Tibial artery (tissue), 4 donors: ENCODE measurements around the gene ARNT2.

Experiments used
- DNase-seq, 2 donors: peaks; one replicate each; pipeline ENCODE4 v3.0.0-alpha.2; 2019
- H3K27ac ChIP-seq, 2 donors: fragments of 200-600 bp; sonication (generic) in 1 of 2; 1 replicate in 1 of 2; 2 replicates in 1 of 2; pipeline ENCODE4 v1.5.1; 2018 to 2019; ENCODE audit warnings: mild to moderate bottlenecking in 1 of 2
- H3K27me3 ChIP-seq, 2 donors: fragments of 200-600 bp; sonication (generic) in 1 of 2; one replicate each; pipeline versions ENCODE4 v1.5.1 to v1.6.0; 2016 to 2019
- H3K36me3 ChIP-seq, 3 donors: fragments of 200-600 bp; sonication (generic) in 2 of 3; one replicate each; pipeline ENCODE4 v1.5.1; 2016 to 2019; ENCODE audit warnings: mild to moderate bottlenecking in 2 of 3
- H3K4me1 ChIP-seq, 4 donors: fragments of 200-600 bp; sonication (generic) in 2 of 4; 1 replicate in 3 of 4; 2 replicates in 1 of 4; pipeline ENCODE4 v1.5.1; 2016 to 2019
- H3K4me3 ChIP-seq, 2 donors: fragments of 200-600 bp; sonication (generic) in 1 of 2; 1 replicate in 1 of 2; 2 replicates in 1 of 2; pipeline ENCODE4 v1.5.1; 2018 to 2019; ENCODE audit warnings: mild to moderate bottlenecking in 2 of 2
- H3K9me3 ChIP-seq, 3 donors: fragments of 200-600 bp; sonication (generic) in 1 of 3; one replicate each; pipeline ENCODE4 v1.5.1; 2016 to 2019
- CTCF ChIP-seq, 2 experiments: fragments of 200-600 bp in 1 of 2; fragments of 450-650 bp in 1 of 2; IDR thresholded peaks; one replicate each; pipeline ENCODE4 v1.5.1; 2017 to 2019; ENCODE audit warnings: antibody characterized with exemption in 2 of 2, mild to moderate bottlenecking in 1 of 2, moderate library complexity in 1 of 2
- intact Hi-C: fragments of 100-400 bp; cut with DNase I; formaldehyde crosslinking; loops from one replicate; pipeline ENCODE4 v1.15.0; 2023; ENCODE audit warnings: low total_unique reads

The ARNT2 gene

DNA sequence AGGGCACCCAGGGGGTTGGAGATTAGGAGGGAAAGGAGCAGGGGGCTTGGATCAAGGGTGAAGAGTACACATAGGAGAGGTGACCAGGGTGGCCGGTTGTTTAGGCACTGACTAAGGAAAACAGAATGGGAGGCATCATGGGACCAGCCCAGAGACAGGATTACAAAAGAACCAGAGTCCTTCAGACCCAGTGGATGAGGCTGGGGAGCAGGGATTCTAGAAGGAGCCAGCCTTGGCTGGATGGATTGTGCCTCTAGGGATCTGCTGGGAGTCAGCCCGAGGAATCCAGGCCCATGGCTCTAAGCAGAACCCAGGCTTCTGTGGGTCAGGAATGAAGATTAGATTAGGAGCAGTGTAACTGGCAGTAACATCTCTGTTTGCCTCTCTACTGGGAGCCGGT lies 98.6 kb downstream of the ARNT2 start:
- Histone ChIP-seq H3K27ac (peak overlapping the region in 1 of 2 donors; percentile 16), H3K27me3 (no peaks in the 10 kb centered on the region), H3K9me3 (no peaks in the 10 kb centered on the region), H3K36me3 (peaks cover 0 to 10% (median 0%) of the 10 kb centered on the region in 3 donors), H3K4me3 (no peak overlapping the region), H3K4me1 (peaks cover 0 to 5% (median 0%) of the 10 kb centered on the region in 4 donors)
- intact Hi-C loops, result no loop called here
- TF ChIP-seq CTCF (IDR thresholded peaks at IDR 0.05), result no peak
- DNase-seq, result peak; percentile 63 to 81

- no peak for TF ChIP-seq CTCF (IDR thresholded peaks at IDR 0.05)
- Histone ChIP-seq H3K4me3 (no peak overlapping the region), H3K36me3 (peaks cover 0 to 16% (median 0%) of the 10 kb centered on the region in 3 donors), H3K27me3 (no peaks in the 10 kb centered on the region), H3K9me3 (no peaks in the 10 kb centered on the region), H3K27ac (no peak overlapping the region), H3K4me1 (peaks cover 0 to 8% (median 0%) of the 10 kb centered on the region in 4 donors)
- intact Hi-C loops, result no loop called here
- DNase-seq, result no peak
Measured at GRCh38 chr15:80503319-80503952, 99.3 kb downstream of the ARNT2 start.

DNA sequence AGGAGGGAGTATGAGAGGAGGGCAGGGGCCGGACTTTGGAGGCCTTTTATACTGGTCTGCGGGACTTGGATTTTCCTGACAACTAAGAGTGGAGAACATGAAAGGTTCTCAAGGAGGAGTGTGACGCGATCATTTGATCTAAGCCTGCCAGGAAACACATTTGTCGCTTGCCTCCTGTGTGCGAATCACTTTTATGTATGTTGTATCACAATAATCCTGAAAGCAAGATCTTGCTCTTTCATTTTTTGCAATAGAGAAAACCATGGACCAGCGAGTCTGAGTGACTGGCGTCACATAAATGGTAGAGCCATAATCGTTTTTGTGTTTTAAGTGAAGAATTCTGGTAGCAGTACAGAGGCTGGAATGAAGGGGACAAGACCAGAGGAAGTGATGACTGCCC lies 100.7 kb downstream of the ARNT2 start:
- intact Hi-C loops, result no loop called here
- Histone ChIP-seq H3K9me3 (no peaks in the 10 kb centered on the region), H3K4me3 (no peak overlapping the region), H3K27me3 (no peaks in the 10 kb centered on the region), H3K36me3 (peaks cover 0 to 22% (median 5%) of the 10 kb centered on the region in 3 donors), H3K27ac (no peak overlapping the region), H3K4me1 (peaks cover 0 to 8% (median 0%) of the 10 kb centered on the region in 4 donors)
- no peak for DNase-seq
- no peak for TF ChIP-seq CTCF (IDR thresholded peaks at IDR 0.05)

DNA sequence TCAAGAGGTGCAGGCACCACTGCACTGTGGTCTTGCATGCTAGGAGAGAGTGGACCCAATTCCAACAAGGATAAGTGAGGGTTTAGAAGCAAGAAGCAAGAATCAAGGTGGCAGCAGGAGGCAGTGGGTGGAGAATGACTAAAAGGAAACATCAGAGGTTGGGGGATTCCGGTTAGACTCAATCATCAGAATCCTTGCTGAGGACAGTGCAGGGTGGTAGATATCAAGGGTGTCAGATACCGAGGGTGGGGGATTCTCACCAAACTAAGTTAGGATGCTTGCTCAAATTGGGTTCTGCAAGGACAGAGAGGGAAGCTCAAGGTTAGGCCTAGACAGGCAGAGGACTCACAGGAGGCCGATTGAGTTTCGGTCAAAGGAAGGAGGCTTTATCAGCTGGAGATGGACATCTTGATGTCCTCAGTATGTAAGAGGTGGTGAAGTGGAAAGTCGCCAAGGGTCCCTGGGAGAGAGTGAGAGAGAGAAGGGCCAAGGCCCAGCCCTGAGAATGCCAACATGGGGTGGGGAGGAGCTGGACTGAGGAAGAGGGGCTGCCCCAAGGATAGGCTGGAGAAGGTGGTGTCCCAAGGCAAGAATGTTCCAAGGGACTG lies 102.2 kb downstream of the ARNT2 start:
- Histone ChIP-seq H3K27me3 (no peaks in the 10 kb centered on the region), H3K4me3 (no peak overlapping the region), H3K4me1 (peaks cover 0 to 8% (median 0%) of the 10 kb centered on the region in 4 donors), H3K36me3 (peaks cover 0 to 22% (median 5%) of the 10 kb centered on the region in 3 donors), H3K9me3 (no peaks in the 10 kb centered on the region), H3K27ac (no peak overlapping the region)
- TF ChIP-seq CTCF (IDR thresholded peaks at IDR 0.05), result no peak
- intact Hi-C loops, result no loop called here
- no peak for DNase-seq

DNA sequence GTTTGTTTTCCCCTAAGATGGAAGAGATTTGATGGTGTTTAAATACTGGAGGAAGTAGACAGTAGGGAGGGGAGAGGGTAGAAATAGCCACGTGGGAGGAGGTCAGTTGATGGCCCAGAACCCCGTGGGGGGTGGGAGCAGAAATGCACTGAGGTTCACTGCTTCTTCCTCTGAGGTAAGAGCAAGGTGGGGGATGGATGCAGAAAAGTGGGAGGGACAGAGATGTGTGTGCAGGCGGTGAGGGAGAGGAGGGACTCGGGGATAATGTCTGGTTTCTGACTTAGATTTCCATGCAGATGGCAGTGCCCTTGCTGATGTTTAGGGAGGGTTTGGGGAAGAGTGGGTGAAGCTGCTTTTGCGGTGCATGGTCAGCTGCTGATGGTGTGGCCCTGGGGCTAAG lies 102.9 kb downstream of the ARNT2 start:
- no peaks in the 10 kb centered on the region for H3K9me3 ChIP-seq
- H3K4me3 ChIP-seq, result no peak overlapping the region
- H3K36me3 ChIP-seq, result peaks cover 0 to 22% (median 5%) of the 10 kb centered on the region in 3 donors
- no peaks in the 10 kb centered on the region for H3K27me3 ChIP-seq
- TF ChIP-seq CTCF (IDR thresholded peaks at IDR 0.05), result no peak
- H3K27ac ChIP-seq, result no peak overlapping the region
- intact Hi-C loops, result no loop called here
- peaks cover 0 to 8% (median 0%) of the 10 kb centered on the region in 4 donors for H3K4me1 ChIP-seq
- DNase-seq, result no peak
